Stimulated activated naive CD8-positive, alpha-beta T cell treated with anti-CD3 and anti-CD28 coated beads, Interleukin-15, Interleukin-2, amounts not matched to agents 100 ng/mL and 50 ng/mL, for 24 hours (primary cell): Measurements from ENCODE around the gene COL12A1.

Experiments
- H3K27ac Mint-ChIP-seq: one replicate; pipeline ENCODE4 v1.8.0; 2021; ENCODE audit warnings: mild to moderate bottlenecking, mixed read lengths
- H3K27me3 Mint-ChIP-seq: one replicate; pipeline ENCODE4 v1.8.0; 2021; ENCODE audit warnings: mixed read lengths
- H3K36me3 Mint-ChIP-seq: one replicate; pipeline ENCODE4 v1.8.0; 2021; ENCODE audit warnings: low read depth, mixed read lengths
- H3K4me1 Mint-ChIP-seq: one replicate; pipeline ENCODE4 v1.8.0; 2021; ENCODE audit warnings: low read depth, mixed read lengths
- H3K4me3 Mint-ChIP-seq: one replicate; pipeline ENCODE4 v1.8.0; 2021; ENCODE audit warnings: mild to moderate bottlenecking, mixed read lengths
- H3K9me3 Mint-ChIP-seq: one replicate; pipeline ENCODE4 v1.8.0; 2021; ENCODE audit warnings: mixed read lengths

The COL12A1 gene

GRCh38 chr6:75222261-75222660 is 16.4 kb upstream of the COL12A1 start:
- no peak overlapping the region for H3K27ac Mint-ChIP-seq
- peaks cover 44% of the 10 kb centered on the region for H3K27me3 Mint-ChIP-seq
- H3K4me3 Mint-ChIP-seq: no peak overlapping the region
- peaks cover 6% of the 10 kb centered on the region for H3K4me1 Mint-ChIP-seq
- no peaks in the 10 kb centered on the region for H3K9me3 Mint-ChIP-seq
- no peaks in the 10 kb centered on the region for H3K36me3 Mint-ChIP-seq

DNA sequence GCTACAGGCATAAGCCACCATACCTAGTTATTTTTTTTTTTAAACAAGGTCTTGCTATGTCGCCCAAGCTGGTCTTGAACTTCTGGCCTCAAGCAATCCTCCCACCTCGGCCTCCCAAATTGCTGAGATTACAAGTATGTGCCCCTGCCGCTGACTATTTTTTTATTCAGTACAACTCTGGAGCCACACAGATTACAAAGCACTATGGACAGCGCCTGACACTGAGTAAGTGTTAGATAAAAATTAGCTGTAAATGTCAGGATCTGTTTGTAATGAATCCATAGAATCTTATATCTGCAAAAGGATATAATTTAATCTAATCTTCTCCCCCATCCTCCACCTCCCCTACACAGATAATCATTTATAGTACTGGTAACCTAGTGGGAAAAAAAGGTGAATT is 15.3 kb upstream of the COL12A1 start:
- peaks cover 54% of the 10 kb centered on the region for H3K27me3 Mint-ChIP-seq
- H3K9me3 Mint-ChIP-seq: no peaks in the 10 kb centered on the region
- H3K36me3 Mint-ChIP-seq: no peaks in the 10 kb centered on the region
- H3K4me3 Mint-ChIP-seq: no peak overlapping the region
- H3K4me1 Mint-ChIP-seq: peaks cover 9% of the 10 kb centered on the region
- H3K27ac Mint-ChIP-seq: no peak overlapping the region

DNA sequence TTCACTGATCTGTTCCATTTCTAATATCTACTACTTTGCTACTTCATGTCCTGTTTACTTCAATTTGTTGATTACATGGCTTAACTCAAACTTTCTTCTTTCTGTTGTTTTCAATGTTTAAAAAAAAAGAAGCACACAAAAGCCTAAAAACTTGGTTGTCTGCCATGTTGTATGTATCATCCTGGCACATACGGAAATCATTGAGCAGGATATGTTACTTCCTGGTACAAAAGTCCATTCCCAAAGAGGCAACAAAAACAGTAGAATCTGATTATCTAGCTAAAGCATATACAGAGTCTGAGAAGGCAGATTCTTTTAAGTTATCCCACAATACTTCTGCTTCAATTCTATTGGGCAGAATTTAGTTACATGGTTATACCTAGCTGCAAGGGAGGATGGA is 14.5 kb upstream of the COL12A1 start:
- Mint-ChIP-seq H3K36me3 (no peaks in the 10 kb centered on the region), H3K4me1 (peaks cover 9% of the 10 kb centered on the region), H3K27me3 (peaks cover 60% of the 10 kb centered on the region), H3K27ac (no peak overlapping the region), H3K9me3 (no peaks in the 10 kb centered on the region), H3K4me3 (no peak overlapping the region)

DNA sequence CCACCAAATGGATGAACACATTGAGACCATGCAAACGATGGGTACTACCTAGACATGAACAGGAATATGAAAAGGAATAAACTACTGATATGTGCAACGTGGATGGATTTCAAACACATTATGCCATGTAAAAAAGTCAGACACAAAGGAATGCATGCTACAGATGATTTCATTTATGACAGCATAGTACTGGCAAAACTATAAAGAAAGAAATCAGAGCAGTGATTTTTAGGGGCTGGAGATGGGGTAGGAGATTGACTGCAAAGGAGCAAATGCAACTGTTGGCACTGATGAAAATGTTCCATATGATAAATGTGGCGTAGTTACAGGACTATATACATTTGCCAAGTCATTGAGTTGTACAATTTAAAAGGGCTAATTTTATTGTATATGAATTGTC is 13.4 kb upstream of the COL12A1 start:
- Mint-ChIP-seq H3K4me1 (peaks cover 9% of the 10 kb centered on the region), H3K9me3 (no peaks in the 10 kb centered on the region), H3K36me3 (no peaks in the 10 kb centered on the region), H3K27ac (peak overlapping the region; percentile 13), H3K4me3 (no peak overlapping the region), H3K27me3 (peaks cover 54% of the 10 kb centered on the region)

DNA sequence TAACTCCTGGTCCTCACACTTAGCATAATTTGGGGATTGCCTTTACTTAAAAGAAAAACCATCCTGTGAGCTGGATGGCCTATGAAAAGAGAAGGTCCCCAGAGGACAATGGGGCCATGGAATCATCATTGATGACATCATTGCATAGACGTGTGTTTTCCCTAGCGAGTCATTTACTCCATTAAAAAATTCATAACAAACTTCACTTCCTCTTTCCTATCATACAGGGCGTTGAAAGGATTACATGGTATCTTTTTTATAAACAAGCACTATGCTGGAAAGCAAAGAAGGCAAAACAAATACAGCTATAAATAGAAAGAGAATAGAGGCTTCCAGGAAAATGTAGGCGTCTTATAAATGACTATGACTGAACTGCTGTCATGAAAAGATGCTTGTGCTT is 11.3 kb upstream of the COL12A1 start:
- Mint-ChIP-seq H3K27me3 (peaks cover 51% of the 10 kb centered on the region), H3K36me3 (no peaks in the 10 kb centered on the region), H3K4me3 (no peak overlapping the region), H3K27ac (no peak overlapping the region), H3K9me3 (no peaks in the 10 kb centered on the region), H3K4me1 (peaks cover 9% of the 10 kb centered on the region)

GRCh38 chr6:75215291-75215690 is 9.4 kb upstream of the COL12A1 start:
- H3K9me3 Mint-ChIP-seq: no peaks in the 10 kb centered on the region
- no peaks in the 10 kb centered on the region for H3K36me3 Mint-ChIP-seq
- H3K4me3 Mint-ChIP-seq: no peak overlapping the region
- H3K4me1 Mint-ChIP-seq: peaks cover 9% of the 10 kb centered on the region
- H3K27me3 Mint-ChIP-seq: peaks cover 62% of the 10 kb centered on the region
- H3K27ac Mint-ChIP-seq: no peak overlapping the region

- Mint-ChIP-seq H3K9me3 (no peaks in the 10 kb centered on the region), H3K36me3 (no peaks in the 10 kb centered on the region), H3K4me3 (no peak overlapping the region), H3K27me3 (peaks cover 61% of the 10 kb centered on the region), H3K4me1 (peaks cover 14% of the 10 kb centered on the region), H3K27ac (no peak overlapping the region)
Observed at GRCh38 chr6:75213732-75214131, 7.9 kb upstream of the COL12A1 start.

DNA sequence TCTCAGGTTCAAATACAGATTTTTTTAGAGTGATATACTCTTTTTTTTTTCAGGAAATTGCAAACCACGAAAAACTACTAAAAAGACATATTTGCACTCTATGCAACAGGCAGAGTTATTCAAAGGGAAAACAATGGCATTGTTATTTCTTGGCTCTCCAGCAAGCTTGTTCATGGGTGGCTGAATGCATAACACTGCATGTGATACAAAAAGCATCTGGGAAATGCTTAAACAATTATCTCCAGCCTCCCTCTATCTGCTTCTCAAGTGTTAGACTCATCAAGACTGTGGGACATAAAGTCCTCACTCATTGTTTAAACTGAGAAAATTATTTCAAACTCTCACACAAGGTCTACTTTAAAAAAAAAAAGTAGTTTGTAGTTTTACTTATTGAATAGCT is 7.3 kb upstream of the COL12A1 start:
- no peak overlapping the region for H3K27ac Mint-ChIP-seq
- H3K27me3 Mint-ChIP-seq: peaks cover 65% of the 10 kb centered on the region
- H3K9me3 Mint-ChIP-seq: no peaks in the 10 kb centered on the region
- H3K36me3 Mint-ChIP-seq: no peaks in the 10 kb centered on the region
- no peak overlapping the region for H3K4me3 Mint-ChIP-seq
- peaks cover 20% of the 10 kb centered on the region for H3K4me1 Mint-ChIP-seq

- Mint-ChIP-seq H3K27ac (no peak overlapping the region), H3K9me3 (no peaks in the 10 kb centered on the region), H3K36me3 (no peaks in the 10 kb centered on the region), H3K4me3 (no peak overlapping the region), H3K4me1 (peaks cover 22% of the 10 kb centered on the region), H3K27me3 (peaks cover 66% of the 10 kb centered on the region)
Observed at GRCh38 chr6:75211920-75212590, 6.2 kb upstream of the COL12A1 start.

DNA sequence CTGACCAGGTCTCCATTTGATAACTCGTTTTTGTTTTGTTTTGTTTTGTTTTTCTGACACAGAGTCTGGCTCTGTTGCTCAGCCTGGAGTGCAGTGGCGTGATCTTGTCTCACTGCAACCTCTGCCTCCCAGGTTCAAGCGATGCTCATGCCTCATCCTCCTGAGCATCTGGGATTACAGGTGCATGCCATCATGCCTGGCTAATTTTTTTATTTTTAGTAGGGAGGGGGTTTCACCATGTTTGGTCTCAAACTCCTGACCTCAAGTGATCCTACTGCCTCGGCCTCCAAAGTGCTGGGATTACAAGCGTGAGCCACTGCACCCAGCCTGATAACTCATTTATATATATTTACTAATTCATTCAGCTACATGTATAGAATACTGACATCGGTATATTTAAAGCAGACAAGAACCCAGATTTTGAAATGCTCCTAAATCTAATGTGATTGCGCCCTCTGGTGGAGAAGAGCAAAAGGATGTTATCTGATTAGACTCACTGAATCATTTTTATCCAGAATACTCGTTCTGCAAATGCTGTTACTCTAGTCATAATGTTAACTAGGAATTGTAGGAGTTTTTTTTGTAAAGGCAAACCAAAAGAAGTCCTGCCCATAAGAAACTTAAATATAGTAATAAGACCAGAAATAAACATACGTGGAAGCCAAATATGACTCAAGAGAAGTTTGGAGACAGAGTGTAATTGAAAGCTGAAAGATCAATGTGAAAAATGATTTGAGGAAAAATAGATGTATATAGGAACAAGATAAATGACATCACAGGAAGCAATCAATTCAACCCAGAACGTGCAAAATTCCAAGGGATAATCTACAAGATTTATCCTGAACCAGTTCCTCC is 5.3 kb upstream of the COL12A1 start:
- no peak overlapping the region for H3K27ac Mint-ChIP-seq
- H3K9me3 Mint-ChIP-seq: no peaks in the 10 kb centered on the region
- peaks cover 29% of the 10 kb centered on the region for H3K4me1 Mint-ChIP-seq
- H3K4me3 Mint-ChIP-seq: no peak overlapping the region
- H3K27me3 Mint-ChIP-seq: peaks cover 68% of the 10 kb centered on the region
- no peaks in the 10 kb centered on the region for H3K36me3 Mint-ChIP-seq

DNA sequence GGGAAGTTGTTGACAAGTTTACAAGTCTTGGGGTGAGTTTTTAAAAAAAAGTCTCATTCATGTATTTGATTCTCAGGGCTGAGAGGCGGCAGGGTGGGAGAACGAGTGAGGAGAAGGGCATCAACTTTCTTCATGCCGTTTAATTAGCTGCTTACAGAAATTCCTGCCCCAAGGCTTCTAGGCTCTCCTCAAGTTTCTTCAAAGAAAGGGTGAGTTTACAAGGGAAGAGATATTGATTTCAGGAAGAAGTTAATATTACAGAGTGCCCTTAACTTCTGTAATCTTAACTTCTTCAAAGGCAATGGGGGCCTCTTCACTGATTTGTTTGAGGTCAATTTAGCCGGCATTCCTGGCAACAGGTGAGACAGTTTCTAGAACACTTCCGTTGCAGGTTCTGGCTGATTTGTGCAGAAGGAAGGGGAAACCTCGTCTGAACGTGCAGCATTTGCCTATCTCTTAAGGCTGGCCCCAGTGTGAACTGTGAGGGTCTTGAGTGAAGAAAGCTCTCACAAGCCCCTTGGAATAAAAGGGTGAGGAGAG is 3.4 kb upstream of the COL12A1 start:
- H3K4me3 Mint-ChIP-seq: no peak overlapping the region
- peaks cover 77% of the 10 kb centered on the region for H3K27me3 Mint-ChIP-seq
- no peaks in the 10 kb centered on the region for H3K36me3 Mint-ChIP-seq
- no peaks in the 10 kb centered on the region for H3K9me3 Mint-ChIP-seq
- H3K27ac Mint-ChIP-seq: no peak overlapping the region
- peaks cover 48% of the 10 kb centered on the region for H3K4me1 Mint-ChIP-seq

DNA sequence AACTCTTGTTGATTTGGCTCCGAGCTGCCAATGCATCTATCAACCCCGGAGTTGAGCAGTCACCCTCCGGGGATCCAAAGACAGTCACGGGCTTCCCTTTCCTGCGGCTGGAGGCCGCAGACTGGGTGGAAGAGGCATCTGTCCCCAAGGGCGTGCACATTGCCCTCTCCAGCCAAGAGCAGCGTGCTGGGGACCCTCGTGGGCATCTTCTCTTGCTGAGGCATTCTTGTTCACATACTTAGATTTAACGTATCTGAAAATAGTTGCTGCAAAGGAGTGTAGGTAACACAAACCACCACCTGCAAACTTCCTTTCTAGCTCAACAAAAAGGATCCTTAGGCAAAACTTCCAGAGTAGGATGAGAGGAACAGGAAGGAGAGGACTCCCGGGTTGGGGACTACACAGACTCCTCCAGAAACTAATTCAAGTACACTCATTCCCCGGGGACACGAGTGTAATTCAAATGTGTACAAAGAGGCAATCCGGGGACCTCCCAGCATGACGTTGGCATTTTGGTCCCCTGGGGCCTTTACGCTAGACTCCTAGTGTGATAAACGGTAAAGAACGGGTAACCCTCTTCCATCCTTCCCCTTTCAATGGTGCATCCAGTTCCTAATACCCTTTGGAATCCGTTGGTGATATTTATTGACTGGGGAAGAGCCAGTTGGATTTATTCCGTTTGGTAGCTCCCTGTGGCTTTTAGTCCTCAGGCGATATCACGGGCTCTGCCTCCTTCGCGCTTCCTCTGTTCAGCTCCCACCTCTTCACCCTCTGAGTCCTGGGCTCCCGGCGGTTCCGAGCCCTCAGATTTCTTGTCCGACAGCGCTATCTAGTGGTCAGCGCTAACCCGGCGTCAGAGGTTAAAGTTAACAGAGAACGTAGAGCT is 2.7 kb upstream of the COL12A1 start:
- peaks cover 85% of the 10 kb centered on the region for H3K27me3 Mint-ChIP-seq
- peaks cover 51% of the 10 kb centered on the region for H3K4me1 Mint-ChIP-seq

GRCh38 chr6:75206576-75207342 is 906 bp upstream of the COL12A1 start:
- peaks cover 56% of the 10 kb centered on the region for H3K4me1 Mint-ChIP-seq
- no peaks in the 10 kb centered on the region for H3K36me3 Mint-ChIP-seq
- peaks cover 90% of the 10 kb centered on the region for H3K27me3 Mint-ChIP-seq
- peak overlapping the region; percentile 59 for H3K4me3 Mint-ChIP-seq
- H3K27ac Mint-ChIP-seq: no peak overlapping the region
- H3K9me3 Mint-ChIP-seq: no peaks in the 10 kb centered on the region

More for the DNA sequence above, 2.7 kb upstream of the COL12A1 start:
- Mint-ChIP-seq H3K4me3 (peak overlapping the region; percentile 65), H3K9me3 (no peaks in the 10 kb centered on the region), H3K27ac (no peak overlapping the region), H3K36me3 (no peaks in the 10 kb centered on the region)
